AG10803 (cell line): ENCODE data around the gene NCOR1.
"Not testable (repeated sequence)": the region's sequence is repeated elsewhere in the genome, so short reads cannot be mapped to it uniquely, and the experiment has no call there.

Source experiments
- DNase-seq: peaks from one replicate; pipeline ENCODE4 v3.0.0; 2010; ENCODE audit warnings: low read depth
- H3K4me3 ChIP-seq: 2 replicates; pipeline ENCODE4 v1.5.1; 2011; ENCODE audit warnings: mild to moderate bottlenecking, low read length, control low read depth
- TF ChIP-seq, protein P1 (sequence below): conservative IDR thresholded peaks from 2 replicates; pipeline ENCODE4 v1.5.1; 2011; ENCODE audit warnings: mild to moderate bottlenecking, low read length, control low read depth, inconsistent platforms

The NCOR1 gene

DNA sequence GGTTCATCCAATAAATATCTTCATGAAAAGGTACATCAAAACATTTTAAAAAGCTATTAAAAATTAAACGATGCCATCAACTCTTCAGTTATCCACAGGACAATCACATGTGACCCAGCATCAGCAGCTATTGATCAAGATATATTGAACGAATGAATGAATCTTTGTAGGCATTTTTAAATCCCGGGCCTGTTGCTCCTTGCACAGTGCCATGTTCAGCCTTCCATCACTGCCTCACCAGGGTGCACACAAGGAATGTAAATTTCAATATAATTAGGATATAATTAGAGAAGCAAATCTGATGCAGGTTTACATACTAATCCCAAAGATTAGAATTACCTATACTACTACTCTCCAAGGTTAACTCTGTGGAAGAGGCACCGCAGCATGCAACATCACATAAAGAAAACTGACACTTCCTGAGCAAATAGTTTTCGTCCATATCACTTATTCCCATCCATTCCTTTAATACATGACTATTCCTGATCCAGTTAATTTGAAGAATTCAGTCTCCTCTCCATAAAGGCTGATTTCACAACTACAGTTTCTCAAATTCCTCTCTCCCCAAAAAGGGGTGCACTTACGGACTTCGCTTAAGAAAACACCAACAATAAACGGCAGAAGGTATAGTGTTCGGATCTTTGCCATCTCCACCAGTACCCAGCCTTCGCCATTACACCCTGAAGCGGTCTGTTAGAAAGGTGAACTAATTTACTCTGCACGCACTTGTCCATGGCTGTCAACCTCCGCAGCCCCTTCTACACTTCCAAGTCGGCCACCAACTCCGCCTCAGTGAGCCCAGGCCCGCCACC, 938 bp downstream of the NCOR1 start:
- peak overlapping the region; percentile 82 for H3K4me3 ChIP-seq
- peak; percentile 17 for DNase-seq
- TF ChIP-seq, protein P1, sequence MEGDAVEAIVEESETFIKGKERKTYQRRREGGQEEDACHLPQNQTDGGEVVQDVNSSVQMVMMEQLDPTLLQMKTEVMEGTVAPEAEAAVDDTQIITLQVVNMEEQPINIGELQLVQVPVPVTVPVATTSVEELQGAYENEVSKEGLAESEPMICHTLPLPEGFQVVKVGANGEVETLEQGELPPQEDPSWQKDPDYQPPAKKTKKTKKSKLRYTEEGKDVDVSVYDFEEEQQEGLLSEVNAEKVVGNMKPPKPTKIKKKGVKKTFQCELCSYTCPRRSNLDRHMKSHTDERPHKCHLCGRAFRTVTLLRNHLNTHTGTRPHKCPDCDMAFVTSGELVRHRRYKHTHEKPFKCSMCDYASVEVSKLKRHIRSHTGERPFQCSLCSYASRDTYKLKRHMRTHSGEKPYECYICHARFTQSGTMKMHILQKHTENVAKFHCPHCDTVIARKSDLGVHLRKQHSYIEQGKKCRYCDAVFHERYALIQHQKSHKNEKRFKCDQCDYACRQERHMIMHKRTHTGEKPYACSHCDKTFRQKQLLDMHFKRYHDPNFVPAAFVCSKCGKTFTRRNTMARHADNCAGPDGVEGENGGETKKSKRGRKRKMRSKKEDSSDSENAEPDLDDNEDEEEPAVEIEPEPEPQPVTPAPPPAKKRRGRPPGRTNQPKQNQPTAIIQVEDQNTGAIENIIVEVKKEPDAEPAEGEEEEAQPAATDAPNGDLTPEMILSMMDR = no peak

GRCh38 chr17:16212793-16213192, 2.5 kb downstream of the NCOR1 start:
- no peak overlapping the region for H3K4me3 ChIP-seq
- TF ChIP-seq, protein P1 = no peak

DNA sequence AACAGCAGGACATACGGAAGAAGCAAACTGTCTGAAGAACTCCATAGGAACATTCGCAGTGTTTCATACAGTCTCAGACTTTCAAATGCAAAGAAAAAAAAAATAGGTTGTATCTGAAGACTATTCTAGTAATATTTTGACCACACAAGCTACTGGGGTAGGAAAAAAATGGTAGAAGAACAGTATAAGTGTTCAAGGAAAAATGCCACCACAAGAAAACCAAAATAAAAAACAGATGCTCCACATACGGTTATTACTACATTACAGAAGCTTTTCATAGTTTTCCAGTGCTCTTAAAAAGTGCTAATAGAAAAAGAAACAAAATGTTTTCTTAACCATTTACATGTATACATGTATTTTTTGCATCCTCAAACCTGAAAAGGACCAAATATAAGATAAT, 3.7 kb downstream of the NCOR1 start:
- no peak overlapping the region for H3K4me3 ChIP-seq
- peak; percentile 70 for DNase-seq
- TF ChIP-seq, protein P1 = no peak

More at GRCh38 chr17:16212793-16213192, 2.5 kb downstream of the NCOR1 start:
- no peak for DNase-seq

GRCh38 chr17:16204763-16205162, 10.6 kb downstream of the NCOR1 start:
- not testable (repeated sequence) for DNase-seq, H3K4me3 ChIP-seq

DNA sequence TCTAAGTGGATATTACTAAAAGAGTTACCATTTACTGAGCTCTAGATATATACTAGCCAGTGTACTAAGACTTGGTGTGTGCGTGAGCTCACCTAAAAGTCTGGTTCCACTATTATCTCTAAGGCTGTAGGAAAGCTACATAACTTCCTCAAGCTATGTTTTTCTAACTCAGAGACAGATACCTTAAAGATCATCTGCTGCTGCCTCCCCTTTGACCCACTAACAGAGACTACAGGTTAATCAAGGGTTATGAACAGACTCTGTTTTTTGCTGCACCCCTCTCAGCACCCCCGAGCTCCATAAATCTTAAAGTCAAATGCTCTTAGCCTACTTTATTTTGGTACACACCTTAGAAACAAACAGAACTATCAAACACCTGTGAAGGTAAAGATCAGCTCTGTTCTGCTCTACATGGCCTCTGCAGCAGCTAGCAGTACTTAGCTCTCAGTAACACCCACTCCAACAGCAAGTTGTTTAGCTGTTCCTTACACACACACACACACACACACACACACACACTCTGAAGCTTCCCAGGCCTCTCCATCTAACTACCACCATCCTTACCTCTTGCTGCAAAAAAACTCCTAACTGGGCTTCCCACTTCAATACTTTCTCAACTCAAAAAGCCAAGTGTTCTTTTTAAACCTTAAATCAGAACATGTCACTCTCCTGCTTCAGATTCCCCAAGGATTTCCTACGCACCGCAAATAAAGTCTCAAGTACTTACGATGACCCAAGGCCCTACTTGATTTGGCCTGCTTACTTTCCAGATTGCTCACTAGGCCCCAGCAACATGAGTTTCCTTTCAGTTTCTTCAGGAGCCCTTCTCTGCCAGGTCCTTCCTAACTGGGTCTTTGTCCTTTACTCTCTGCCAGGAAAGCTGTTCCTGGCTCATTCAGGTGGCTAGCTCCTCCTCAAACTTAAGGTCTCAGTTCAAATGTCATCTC, 12.5 kb downstream of the NCOR1 start:
- peak; percentile 33 for DNase-seq
- H3K4me3 ChIP-seq = not testable (repeated sequence)

DNA sequence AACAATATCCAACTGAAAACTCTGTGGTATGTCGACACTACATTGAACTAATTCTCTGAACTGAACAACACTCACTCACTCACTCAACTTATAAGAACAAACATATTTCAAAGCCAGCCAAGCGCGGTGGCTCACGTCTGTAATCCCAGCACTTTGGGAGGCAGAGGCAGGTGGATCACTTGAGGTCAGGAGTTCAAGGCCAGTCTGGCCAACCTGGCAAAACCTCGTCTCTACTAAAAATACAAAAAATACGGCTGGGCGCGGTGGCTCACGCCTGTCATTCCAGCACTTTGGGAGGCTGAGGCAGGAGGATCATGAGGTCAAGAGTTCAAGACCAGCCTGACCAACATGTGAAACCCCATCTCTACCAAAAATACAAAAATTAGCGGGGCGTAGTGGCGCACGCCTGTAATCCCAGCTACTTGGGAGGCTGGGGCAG, 13.6 kb downstream of the NCOR1 start:
- DNase-seq, H3K4me3 ChIP-seq: not testable (repeated sequence)

- H3K4me3 ChIP-seq = no peak overlapping the region
- TF ChIP-seq, protein P1 = no peak
- DNase-seq = no peak
These were observed 16.2 kb downstream of the NCOR1 start for GRCh38 chr17:16199093-16199492.

- no peak overlapping the region for H3K4me3 ChIP-seq
- TF ChIP-seq, protein P1 = no peak
- DNase-seq = no peak
These were observed 18.1 kb downstream of the NCOR1 start for GRCh38 chr17:16197276-16197675.

GRCh38 chr17:16194307-16194835, 21.0 kb downstream of the NCOR1 start:
- H3K4me3 ChIP-seq, DNase-seq: not testable (repeated sequence)
